Duodenal mucosa (tissue), 2 donors: ENCODE results near the gene MAP7D1.
A peak's percentile ranks its signal among the peaks of the same experiment; 100 is the strongest.

Experiments
- H3K27ac ChIP-seq: one replicate; pipeline ENCODE4 v1.7.0; 2013; ENCODE audit warnings: low read depth, low read length
- H3K27me3 ChIP-seq, 2 donors: one replicate each; pipeline ENCODE4 v1.7.0; 2013; ENCODE audit warnings: low read length in 2 of 2, control low read depth in 1 of 2; ENCODE audit not compliant: insufficient read depth in 2 of 2, control insufficient read depth in 1 of 2
- H3K36me3 ChIP-seq, 2 donors: one replicate each; pipeline ENCODE4 v1.7.0; 2013; ENCODE audit warnings: low read length in 2 of 2, control low read depth in 1 of 2; ENCODE audit not compliant: insufficient read depth in 2 of 2, control insufficient read depth in 1 of 2
- H3K4me1 ChIP-seq, 2 donors: one replicate each; pipeline ENCODE4 v1.7.0; 2013; ENCODE audit warnings: low read length in 2 of 2, control low read depth in 1 of 2; ENCODE audit not compliant: insufficient read depth in 2 of 2, control insufficient read depth in 1 of 2
- H3K4me3 ChIP-seq, 2 donors: one replicate each; pipeline ENCODE4 v1.7.0; 2013; ENCODE audit warnings: low read length in 2 of 2, low read depth in 1 of 2
- H3K9ac ChIP-seq, 2 donors: one replicate each; pipeline ENCODE4 v1.7.0; 2013; ENCODE audit warnings: low read length in 2 of 2, low read depth in 1 of 2
- H3K9me3 ChIP-seq, 2 donors: one replicate each; pipeline ENCODE4 v1.7.0; 2013; ENCODE audit warnings: low read length in 2 of 2, control low read depth in 1 of 2; ENCODE audit not compliant: control insufficient read depth in 1 of 2

Gene MAP7D1

GRCh38 chr1:36137226-36137625 is 18.7 kb upstream of the MAP7D1 start:
- Histone ChIP-seq H3K27me3 (no peaks in the 10 kb centered on the region), H3K4me1 (peaks cover 7 to 14% of the 10 kb centered on the region in 2 donors), H3K9me3 (no peaks in the 10 kb centered on the region), H3K9ac (no peak overlapping the region), H3K27ac (no peak overlapping the region), H3K36me3 (peaks cover 29 to 35% of the 10 kb centered on the region in 2 donors), H3K4me3 (no peak overlapping the region)

- Histone ChIP-seq H3K27ac (no peak overlapping the region), H3K4me1 (peaks cover 11 to 17% of the 10 kb centered on the region in 2 donors), H3K27me3 (no peaks in the 10 kb centered on the region), H3K36me3 (peaks cover 29 to 35% of the 10 kb centered on the region in 2 donors), H3K9ac (no peak overlapping the region), H3K4me3 (no peak overlapping the region), H3K9me3 (no peaks in the 10 kb centered on the region)
These were observed 18.2 kb upstream of the MAP7D1 start for GRCh38 chr1:36137776-36138175.

- Histone ChIP-seq H3K27ac (no peak overlapping the region), H3K9ac (no peak overlapping the region), H3K4me1 (peaks cover 5 to 7% of the 10 kb centered on the region in 2 donors), H3K27me3 (no peaks in the 10 kb centered on the region), H3K9me3 (no peaks in the 10 kb centered on the region), H3K36me3 (peaks cover 29 to 35% of the 10 kb centered on the region in 2 donors), H3K4me3 (no peak overlapping the region)
These were observed 16.4 kb upstream of the MAP7D1 start for GRCh38 chr1:36139521-36139920.

DNA sequence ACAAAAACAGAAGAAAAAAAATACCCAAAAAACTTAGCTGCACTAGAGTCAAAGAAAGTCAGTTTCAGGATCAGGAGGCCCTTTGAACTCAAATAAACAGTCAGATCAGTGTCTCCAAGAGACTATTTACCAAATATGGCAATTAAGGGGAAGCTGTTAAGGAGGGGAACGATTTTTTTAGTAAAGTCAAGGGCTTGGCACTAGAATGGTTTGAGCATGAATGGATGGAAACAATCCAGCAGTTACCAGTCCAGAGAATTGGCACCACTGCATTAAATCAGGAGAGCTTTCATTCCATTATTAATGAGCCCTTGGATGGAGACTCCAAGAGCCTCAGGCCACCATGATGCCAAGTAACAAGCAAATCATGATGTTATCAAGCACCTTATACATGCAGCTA is 13.8 kb upstream of the MAP7D1 start:
- H3K27me3 ChIP-seq, result no peaks in the 10 kb centered on the region
- no peaks in the 10 kb centered on the region for H3K9me3 ChIP-seq
- no peak overlapping the region for H3K9ac ChIP-seq
- H3K27ac ChIP-seq, result no peak overlapping the region
- H3K36me3 ChIP-seq, result peaks cover 26 to 31% of the 10 kb centered on the region in 2 donors
- peaks cover 5 to 7% of the 10 kb centered on the region in 2 donors for H3K4me1 ChIP-seq
- H3K4me3 ChIP-seq, result no peak overlapping the region

DNA sequence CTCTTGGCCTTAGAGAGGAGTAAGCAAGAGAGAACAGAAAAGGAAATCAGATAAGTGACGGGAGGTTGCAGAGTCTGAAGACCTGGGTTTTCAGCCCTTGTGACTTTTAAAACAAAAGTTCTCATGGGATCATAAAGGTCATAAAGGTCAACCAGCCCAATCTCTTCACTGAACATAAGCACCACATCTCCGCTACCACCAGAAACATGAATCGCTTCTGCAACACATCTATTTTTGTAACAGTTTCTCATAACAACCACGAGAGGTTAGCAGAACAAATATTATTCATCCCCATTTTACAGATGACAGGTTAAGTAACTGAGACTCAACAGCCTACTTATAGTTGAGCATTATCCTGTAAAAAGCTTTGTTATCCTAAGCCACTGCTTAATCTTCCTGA is 12.5 kb upstream of the MAP7D1 start:
- H3K9ac ChIP-seq, result no peak overlapping the region
- H3K4me1 ChIP-seq, result peaks cover 10 to 12% of the 10 kb centered on the region in 2 donors
- no peak overlapping the region for H3K4me3 ChIP-seq
- H3K27ac ChIP-seq, result no peak overlapping the region
- peaks cover 14 to 18% of the 10 kb centered on the region in 2 donors for H3K36me3 ChIP-seq
- no peaks in the 10 kb centered on the region for H3K27me3 ChIP-seq
- no peaks in the 10 kb centered on the region for H3K9me3 ChIP-seq

- Histone ChIP-seq H3K36me3 (peaks cover 12 to 14% of the 10 kb centered on the region in 2 donors), H3K9ac (no peak overlapping the region), H3K9me3 (no peaks in the 10 kb centered on the region), H3K4me3 (no peak overlapping the region), H3K27ac (no peak overlapping the region), H3K27me3 (no peaks in the 10 kb centered on the region), H3K4me1 (peaks cover 14 to 16% of the 10 kb centered on the region in 2 donors)
These were observed 11.5 kb upstream of the MAP7D1 start for GRCh38 chr1:36144413-36144812.

GRCh38 chr1:36148821-36149236 is 7.1 kb upstream of the MAP7D1 start:
- Histone ChIP-seq H3K27me3 (no peaks in the 10 kb centered on the region), H3K4me1 (peaks cover 27 to 37% of the 10 kb centered on the region in 2 donors), H3K4me3 (peak overlapping the region; percentile 79 to 92), H3K27ac (peak overlapping the region; percentile 81), H3K9me3 (no peaks in the 10 kb centered on the region), H3K36me3 (peaks cover 3 to 4% of the 10 kb centered on the region in 2 donors), H3K9ac (peak overlapping the region; percentile 61 to 79)

DNA sequence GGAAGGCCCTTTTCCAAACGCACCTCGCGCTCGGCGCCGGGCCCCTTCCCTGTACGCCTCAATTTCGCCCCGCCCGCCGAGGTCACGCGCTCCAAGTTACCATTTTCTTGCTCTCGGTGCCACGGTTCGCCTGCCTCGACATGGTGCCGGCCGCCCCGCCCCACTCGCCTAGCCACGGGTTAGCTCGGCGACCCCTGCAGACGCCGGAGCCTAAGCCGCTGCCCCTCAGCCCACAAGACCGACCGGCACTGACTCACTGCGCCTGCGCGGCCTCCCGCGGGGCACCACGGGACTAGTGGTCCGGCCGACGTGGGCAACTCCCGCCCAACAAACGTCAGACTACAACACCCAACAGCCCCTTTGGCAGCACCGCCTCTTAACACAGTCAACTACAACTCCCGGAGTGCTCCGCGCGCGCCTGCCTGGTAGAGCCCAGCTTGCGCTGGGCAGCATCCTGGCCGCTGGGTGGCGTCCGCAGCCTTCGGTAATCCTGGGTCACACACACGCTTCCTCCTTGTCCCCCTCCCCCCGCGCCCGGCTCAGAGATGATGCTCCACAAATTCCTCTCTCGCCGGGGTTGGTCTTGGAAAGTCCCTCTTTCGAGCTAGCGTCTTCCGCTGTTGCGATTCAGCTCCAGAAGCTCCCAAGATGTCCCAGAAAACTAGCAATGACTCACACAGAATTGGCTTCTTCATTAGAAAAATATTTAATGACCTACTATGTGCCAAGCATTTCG is 6.6 kb upstream of the MAP7D1 start, which contains the start of gene TRAPPC3:
TSS of gene TRAPPC3 (minus strand) at position 250 of the 736 bp plus-strand sequence. CDS start at position 142, 108 bp downstream.
- H3K9ac ChIP-seq, result peak within 1 kb of the TSS; percentile 79 to 84
- peak within 1 kb of the TSS; percentile 79 to 92 for H3K4me3 ChIP-seq
- peaks cover 27 to 37% of the 10 kb centered on the region in 2 donors for H3K4me1 ChIP-seq
- no peaks in the 10 kb centered on the region for H3K9me3 ChIP-seq
- H3K27me3 ChIP-seq, result no peaks in the 10 kb centered on the region
- peaks cover 3 to 4% of the 10 kb centered on the region in 2 donors for H3K36me3 ChIP-seq
- peak within 1 kb of the TSS; percentile 90 for H3K27ac ChIP-seq

DNA sequence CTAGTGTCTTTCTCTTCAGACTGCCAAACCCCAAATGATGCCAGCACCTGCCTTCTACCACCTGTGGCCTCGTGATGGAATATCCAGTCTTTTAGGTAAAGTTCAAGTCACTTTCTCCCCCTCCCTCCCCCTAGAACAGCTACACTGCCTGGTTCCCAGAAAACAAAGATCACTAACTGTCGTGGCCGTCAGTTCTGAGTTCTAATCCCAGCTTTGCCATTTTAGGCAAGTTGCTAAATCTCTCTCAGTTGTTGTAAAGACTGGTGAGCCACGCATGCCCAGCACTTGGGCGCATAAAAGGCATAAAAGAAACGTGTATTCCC is 6.0 kb upstream of the MAP7D1 start:
- Histone ChIP-seq H3K27me3 (no peaks in the 10 kb centered on the region), H3K9ac (peak overlapping the region; percentile 44 to 61), H3K4me1 (peaks cover 31 to 40% of the 10 kb centered on the region in 2 donors), H3K4me3 (peak overlapping the region in 1 of 2 donors; percentile 50), H3K27ac (peak overlapping the region; percentile 90), H3K36me3 (peaks cover 3 to 4% of the 10 kb centered on the region in 2 donors), H3K9me3 (no peaks in the 10 kb centered on the region)

DNA sequence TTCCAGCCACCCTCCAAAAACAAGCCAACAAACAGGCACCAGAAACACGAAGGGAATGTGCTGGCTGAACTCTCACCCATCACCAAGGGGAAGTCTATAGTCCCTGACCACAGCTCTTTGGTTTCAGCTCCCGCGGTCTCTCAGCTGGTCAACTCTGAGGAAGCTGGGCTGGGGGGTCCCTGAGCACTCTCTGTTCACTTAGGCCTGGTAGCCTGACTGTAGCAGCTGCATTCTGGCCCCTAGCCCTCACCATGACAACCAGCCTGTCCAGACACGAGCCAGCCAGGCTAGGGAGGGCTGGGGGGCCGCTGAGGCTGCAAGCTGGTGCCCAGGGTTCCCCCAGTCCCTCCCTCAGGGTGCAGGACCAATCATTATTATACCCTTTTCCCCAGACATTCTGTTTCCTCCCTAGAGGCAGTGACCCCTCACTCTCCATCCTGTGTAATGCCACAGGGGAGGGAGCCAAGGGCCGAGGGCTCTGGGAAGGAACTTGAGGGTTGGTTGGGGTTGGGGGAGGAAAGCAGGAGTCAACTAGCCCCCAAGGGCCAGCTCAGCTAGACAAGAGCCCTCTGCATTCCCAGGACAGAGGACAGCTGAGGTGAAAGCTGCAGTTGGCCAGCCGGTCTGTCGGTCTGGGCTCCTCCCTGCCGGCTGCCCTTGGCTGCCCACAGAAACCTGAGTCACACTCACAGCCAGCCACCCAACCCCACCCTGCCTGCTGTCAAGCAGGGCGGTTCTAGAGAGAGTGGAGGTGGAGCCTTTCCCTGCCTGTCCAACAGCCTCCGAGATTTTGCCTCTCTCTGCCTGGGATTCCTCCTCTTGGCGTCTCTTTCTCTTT is 5.4 kb upstream of the MAP7D1 start:
- peak overlapping the region; percentile 90 for H3K27ac ChIP-seq

More for the DNA sequence above, 5.4 kb upstream of the MAP7D1 start:
- H3K9ac ChIP-seq, result peak overlapping the region; percentile 44 to 84
- peaks cover 37 to 43% of the 10 kb centered on the region in 2 donors for H3K4me1 ChIP-seq
- H3K9me3 ChIP-seq, result no peaks in the 10 kb centered on the region
- no peaks in the 10 kb centered on the region for H3K27me3 ChIP-seq
- peaks cover 0 to 4% of the 10 kb centered on the region in 2 donors for H3K36me3 ChIP-seq
- H3K4me3 ChIP-seq, result peak overlapping the region in 1 of 2 donors; percentile 63
